Sigmoid colon (tissue), 4 donors: ENCODE data around the gene PYGB.

ENCODE experiments used
- CTCF ChIP-seq, 4 experiments: fragments of 450-650 bp in 3 of 4; fragments of 200-600 bp in 1 of 4; IDR thresholded peaks; one replicate each; pipeline ENCODE4 v1.5.1; 2016 to 2019; ENCODE audit warnings: antibody characterized with exemption in 4 of 4, mild to moderate bottlenecking in 3 of 4, moderate library complexity in 2 of 4
- EP300 ChIP-seq, 4 donors: sonication (generic); formaldehyde crosslinking; IDR thresholded peaks; one replicate each; pipeline ENCODE4 v1.6.1; 2017; ENCODE audit warnings: antibody characterized with exemption in 4 of 4
- POLR2A ChIP-seq, 2 donors: fragments of 450-650 bp; IDR thresholded peaks; one replicate each; pipeline ENCODE4 v1.6.1; 2016; ENCODE audit warnings: antibody characterized with exemption in 2 of 2, mild to moderate bottlenecking in 2 of 2, moderate library complexity in 2 of 2
- POLR2AphosphoS5 ChIP-seq, 4 donors: sonication (generic); formaldehyde crosslinking; IDR thresholded peaks; one replicate each; pipeline ENCODE4 v1.6.1; 2017; ENCODE audit warnings: antibody characterized with exemption in 4 of 4

GRCh38 chr20:25328954-25329498, 81.1 kb downstream of the PYGB start:
- TF ChIP-seq POLR2A (IDR thresholded peaks at IDR 0.05) (no peak), CTCF (IDR thresholded peaks at IDR 0.05) (no peak), POLR2AphosphoS5 (IDR thresholded peaks at IDR 0.05) (no peak), EP300 (IDR thresholded peaks at IDR 0.05) (no peak)
